GM12878 (cell line): ENCODE measurements around the gene SESTD1.

Source experiments
- JUND ChIP-seq: IDR thresholded peaks from 2 replicates; pipeline ENCODE4 v1.6.1; 2012; ENCODE audit warnings: low read depth, mild to moderate bottlenecking, low read length, improper control_type of control experiment, moderate library complexity
- TCF12 ChIP-seq: IDR thresholded peaks from 2 replicates; pipeline ENCODE4 v1.6.1; 2011; ENCODE audit warnings: low read depth, mild to moderate bottlenecking, low read length

DNA sequence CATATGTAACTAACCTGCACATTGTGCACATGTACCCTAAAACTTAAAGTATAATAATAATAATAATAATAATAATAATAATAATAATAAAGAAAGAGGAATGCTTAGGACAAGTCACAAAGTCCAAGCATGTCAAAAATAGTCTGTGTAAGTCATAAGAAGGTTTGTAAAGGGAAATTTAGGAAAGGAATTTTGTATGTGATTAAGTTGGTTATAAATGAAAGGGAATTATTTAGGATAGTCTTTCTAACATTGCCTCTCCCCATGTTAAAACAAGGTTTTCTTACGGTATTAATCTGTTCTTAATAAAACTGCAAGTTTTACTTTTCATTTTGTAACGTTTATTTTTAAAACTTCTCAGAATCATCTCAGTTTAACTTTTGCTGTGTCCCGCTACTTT lies 62.8 kb downstream of the SESTD1 start:
- no peak for TF ChIP-seq JUND
- no peak for TF ChIP-seq TCF12
